NCI-H345 (cell line): ENCODE data around the gene MYO10.

ENCODE experiments used
- DNase-seq: peaks from one replicate; lab custom pipeline; 2025; lab: John Stamatoyannopoulos, UW

The MYO10 gene

DNA sequence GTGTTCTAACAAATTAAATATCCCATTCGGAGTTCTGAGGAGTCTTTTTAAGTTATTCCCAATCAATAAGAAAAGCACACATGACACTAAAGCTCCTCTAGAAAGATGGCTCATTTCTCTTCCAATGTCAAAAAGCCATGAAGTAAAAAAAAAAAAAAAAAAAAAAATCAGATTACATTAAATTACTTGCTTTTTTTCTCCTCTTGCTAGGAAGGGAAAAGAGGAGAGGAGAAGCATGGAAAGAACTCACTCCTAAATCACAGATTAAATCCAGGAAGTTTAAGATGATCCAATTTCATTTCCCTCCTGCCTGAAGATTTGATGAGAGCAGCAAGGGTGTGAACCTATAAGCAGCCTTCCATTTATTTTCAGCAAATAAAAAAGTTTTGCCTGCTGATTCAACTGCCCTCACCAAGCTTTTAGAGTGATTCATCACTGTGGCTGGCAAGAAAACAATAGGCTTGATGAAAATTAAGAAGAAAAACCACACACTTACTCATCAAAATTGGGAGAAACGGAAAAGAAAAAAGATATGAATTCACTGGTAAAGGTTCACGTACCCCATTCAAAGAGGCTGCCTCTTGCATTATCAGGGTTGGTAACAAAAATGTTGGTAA lies 19.7 kb downstream of the MYO10 start:
- no peak for DNase-seq

DNA sequence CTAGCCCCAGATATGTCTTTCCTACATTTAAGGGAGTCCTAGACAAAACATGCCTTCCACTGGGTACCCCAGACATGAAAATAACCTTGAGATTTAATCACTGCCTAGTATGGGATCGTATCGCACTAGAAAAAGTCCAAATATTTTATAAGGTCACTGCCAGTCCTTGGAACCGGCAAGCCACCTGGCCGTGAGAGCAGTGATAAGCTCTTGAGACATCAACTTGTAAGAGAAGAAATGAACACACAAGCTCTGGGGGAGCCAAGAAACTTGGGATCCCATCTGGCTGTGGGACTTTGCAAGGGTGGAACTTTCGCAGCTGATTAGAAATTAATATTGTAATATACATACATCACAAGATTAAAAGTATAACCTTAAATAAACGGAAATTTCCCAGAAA lies 21.5 kb downstream of the MYO10 start:
- no peak for DNase-seq

DNA sequence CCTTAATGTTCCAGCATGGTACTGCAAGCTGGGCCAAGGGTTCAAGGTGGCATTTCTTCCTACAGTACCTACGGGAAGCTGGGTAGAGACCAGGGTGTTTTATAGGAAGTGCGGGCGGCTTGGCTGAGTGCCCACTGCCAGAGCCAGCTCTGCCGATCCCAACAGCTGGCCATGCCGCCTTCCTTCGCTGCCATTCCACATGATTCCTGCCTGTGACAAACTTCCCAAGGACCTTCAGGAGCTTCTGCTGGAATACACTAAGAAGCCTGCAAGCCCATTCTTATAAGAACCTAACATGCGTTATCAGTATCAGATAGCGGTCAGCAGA lies 22.0 kb downstream of the MYO10 start:
- DNase-seq: no peak

DNA sequence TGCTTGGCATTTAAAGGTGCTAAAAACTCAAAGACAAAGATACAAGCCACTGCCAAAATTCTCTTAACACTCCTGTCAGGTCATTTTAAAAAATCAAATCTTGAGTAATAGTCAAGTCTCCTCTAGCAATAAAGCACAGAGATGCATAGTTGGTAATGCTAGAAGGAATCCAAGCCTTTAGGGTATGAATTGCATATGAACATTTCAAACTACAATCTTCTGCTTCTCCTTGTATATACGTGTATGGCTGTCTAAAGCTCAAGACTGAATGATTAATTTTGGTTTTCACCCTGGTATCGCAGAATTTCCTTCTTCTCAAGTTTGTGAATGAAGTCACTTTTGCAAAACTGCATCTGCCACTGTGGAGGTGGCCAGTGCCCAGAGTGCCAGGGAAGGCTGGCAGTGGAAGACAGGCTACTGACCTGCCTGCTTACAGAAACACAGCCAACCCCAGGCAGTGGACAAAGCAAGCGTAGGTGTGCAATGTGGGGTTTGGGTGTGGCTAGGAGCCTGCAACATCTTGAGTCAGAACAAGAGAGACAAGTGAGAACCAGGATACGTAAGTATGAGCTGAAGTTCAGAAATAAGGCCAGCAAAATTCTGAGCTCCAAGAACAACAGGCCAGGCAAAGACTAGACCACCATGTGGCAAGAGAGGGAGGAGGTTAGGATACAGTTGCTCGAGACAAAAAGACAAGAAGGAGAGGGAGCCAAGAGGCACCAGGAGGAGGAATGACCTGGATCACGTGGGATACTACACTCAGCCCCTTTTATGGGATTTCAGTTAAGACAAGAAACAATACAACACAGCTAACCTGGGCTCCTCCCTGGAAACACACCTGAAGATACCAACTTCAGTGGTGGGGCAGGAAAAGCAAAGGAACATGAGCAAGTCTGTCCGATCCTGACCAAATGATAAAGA lies 22.6 kb downstream of the MYO10 start:
- DNase-seq: no peak

DNA sequence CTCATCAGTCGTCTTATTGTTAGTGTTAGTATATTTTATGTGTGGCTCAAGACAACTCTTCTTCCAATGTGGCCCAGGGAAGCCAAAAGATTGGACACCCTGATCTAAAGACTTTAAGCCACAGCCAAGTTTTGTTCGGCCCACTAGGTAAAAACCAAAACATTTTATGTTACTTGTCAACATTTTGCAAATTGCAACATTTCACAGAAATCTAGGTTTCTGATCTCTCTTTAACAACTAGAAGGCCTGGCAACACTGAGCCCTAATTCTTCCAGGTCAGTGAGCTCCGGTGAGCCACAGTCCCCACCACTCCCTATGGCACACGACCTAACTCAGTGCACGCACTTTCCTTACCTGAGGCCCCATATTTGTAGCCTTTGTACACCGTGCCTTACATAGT lies 24.0 kb downstream of the MYO10 start:
- no peak for DNase-seq

- peak; percentile 20 for DNase-seq
Measured at GRCh38 chr5:16909464-16909863, 26.6 kb downstream of the MYO10 start.

GRCh38 chr5:16907270-16907669 lies 28.8 kb downstream of the MYO10 start:
- no peak for DNase-seq

DNA sequence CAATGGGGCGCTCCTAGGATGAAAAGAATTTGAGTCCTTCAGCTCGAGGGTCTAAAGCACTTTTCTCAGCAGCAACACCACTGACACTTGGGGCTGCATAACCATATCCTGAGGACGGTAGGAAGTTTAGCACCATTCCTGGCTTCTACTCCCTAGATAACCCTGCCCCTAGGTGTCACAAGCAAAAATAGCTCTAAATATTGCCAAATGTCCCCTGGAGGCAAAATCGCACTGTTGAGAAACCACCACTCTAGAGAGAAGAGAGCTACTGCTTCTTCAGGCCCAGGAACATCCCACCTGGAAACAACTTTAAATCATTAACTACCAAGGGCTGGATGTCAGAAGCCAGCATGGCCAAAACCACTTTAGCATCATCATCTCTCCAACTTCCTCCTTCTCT lies 29.8 kb downstream of the MYO10 start:
- DNase-seq: no peak

- no peak for DNase-seq
Measured at GRCh38 chr5:16903480-16904300, 32.4 kb downstream of the MYO10 start.

DNA sequence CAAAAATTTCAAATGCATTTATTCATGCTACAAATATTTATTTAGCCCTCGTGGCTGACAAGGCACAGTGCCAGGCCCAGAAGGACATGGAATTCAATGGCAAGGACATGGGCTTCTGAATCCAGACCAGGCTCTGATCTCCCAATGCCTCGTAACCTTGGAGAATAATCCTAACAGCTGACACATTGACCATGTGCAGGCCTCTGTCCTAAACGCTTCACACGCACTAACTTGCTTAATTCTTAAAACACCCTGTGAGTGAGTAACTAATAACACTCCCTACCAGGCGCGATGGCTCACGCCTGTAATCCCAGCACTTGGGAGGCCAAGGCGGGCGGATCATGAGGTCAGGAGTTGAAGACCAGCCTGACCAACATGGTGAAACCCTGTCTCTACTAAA lies 33.2 kb downstream of the MYO10 start:
- no peak for DNase-seq

- no peak for DNase-seq
Measured at GRCh38 chr5:16901021-16901644, 35.0 kb downstream of the MYO10 start.

GRCh38 chr5:16899171-16899570 lies 36.9 kb downstream of the MYO10 start:
- DNase-seq: no peak

DNA sequence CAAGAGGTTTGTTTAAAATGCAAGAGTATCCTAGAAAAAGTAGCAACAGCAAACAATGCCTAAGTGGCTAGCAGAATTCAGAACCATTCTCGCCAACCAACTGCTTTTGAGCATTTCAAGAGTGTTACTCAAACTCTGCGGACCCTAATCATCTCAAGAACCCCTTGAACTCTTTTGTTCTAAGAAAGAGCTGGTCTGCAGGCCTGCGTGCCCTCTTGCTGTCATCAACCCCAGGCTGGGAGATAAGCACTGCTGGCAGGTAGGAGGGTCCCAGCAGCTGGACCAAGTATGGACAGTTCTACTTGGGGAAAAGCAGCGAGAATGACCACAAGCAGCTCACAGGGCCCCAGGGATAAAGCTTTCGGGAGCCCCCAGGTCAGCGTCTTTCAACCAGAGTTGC lies 38.3 kb downstream of the MYO10 start:
- DNase-seq: no peak

- DNase-seq: peak; percentile 73
Measured at GRCh38 chr5:16897284-16897704, 38.8 kb downstream of the MYO10 start.

GRCh38 chr5:16896767-16897166 lies 39.3 kb downstream of the MYO10 start:
- no peak for DNase-seq

DNA sequence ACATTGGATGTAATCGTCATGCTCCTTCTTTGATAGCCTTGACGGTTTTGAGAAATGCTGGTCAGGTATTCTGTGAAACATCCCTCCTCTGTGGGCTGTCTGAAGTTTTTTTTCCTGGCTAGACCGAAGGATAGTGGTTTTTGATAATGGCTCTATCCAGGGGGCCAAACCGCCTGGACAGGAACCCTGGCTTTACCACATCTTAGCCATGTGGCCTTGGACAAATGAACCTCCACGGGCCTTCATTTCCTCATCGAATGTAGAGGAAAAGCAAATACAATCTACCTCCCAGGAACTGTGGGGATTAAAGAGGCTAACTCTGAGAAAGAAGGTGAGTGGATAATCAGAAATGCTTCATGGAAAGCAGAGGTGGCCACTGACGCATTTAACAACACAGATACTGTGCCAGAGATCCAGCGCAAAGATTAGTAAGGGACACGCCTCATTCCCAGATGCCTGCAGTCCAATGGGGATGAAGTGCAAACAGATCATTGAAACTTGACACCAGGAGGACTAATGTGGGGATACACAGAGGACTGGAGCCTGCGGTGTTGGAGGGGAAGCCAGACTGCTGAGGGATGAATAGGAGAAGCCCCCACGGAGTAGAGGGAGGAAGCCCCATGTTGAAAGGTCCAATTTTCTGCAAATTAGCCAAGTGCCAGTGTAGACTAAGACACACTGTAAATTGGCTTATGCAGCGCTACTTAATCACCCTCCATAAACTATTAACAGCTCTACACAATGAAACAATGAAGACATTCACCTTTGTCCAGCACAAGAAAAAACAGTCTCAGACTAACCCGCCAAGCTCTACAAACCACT lies 41.6 kb downstream of the MYO10 start:
- DNase-seq: peak; percentile 65

- no peak for DNase-seq
Measured at GRCh38 chr5:16891033-16891432, 45.1 kb downstream of the MYO10 start.

DNA sequence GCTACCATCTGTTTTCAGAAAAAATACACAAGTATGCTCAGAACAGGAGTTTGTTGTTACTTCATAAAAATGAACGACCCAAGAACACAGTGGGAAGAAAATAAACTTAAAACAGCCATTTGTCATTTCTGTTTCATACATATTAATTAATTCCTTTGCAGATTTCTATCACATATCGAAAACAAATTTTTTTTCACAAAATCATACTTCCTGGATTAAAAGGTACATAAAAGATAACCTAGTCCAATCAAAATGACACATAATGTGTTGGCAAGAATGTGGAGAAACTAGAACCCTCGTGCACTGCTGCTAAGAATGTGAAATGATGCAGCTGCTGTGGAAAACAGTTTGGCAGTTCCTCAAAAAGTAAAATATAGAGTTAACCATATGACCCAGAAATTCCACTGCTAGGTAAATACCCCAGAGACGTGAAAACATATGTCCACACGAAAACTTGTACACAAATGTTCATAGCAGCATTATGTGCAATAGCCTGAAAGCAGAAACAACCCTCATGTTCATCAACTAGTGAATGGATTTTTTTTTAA lies 46.0 kb downstream of the MYO10 start:
- DNase-seq: no peak

DNA sequence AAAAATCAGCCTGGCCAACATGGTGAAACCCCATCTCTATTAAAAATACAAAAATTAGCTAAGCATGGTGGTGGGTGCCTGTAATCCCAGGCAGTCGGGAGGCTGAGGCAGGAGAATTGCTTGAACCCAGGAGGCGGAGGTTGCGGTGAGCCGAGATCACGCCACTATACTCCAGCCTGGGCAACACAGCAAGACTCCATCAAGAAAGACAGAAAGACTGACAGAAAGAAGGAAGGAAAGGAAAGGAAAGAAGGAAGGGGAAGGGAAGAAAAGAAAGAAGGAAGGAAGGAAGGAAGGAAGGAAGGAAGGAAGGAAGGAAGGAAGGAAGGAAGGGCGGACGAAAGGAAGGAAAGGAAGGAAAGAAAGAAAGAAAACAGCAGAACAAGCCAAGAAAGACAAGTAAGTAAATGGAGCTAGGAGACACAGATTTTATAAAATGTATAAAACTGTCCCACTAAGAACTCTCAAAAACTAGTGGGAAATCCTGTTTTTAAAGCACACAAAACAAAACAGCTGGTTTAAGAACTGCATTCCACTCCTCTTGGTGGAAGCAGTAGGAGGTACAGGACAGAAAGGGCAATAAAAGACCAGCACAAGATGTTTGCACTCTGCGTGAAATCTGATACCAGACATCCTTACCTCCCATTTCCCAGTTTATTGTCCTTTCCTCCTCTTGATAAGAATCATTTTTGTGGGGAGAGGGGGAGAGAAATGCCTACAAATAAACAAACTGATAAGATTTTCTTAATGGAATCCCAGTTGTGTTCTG lies 46.7 kb downstream of the MYO10 start:
- peak; percentile 4 for DNase-seq

DNA sequence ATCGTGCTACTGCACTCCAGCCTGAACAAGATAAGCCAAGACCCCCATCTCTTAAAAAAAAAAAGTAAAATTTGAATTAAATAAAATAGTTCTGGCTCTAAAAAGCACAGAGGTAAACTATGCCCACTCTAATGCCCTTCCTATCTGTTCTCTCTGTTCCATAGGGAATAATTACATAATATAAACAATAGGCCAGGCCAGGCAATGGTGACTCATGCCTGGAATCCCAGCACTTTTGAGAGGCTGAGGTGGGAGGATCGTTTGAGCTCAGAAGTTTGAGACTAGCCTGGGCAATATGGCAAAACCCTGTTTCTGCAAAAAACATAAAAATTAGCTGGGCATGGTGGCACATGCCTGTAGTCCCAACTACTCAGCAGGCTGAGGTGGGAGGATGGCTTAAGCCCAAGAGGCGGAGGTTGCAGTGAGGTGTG lies 47.4 kb downstream of the MYO10 start:
- DNase-seq: peak; percentile 14
